H1 (cell line): Measurements from ENCODE around the gene SNX19. TPM values are rescaled to one million over a fixed set of nuclear protein-coding genes. Genes with fewer than 3 reads are reported as not detected.

Source experiments
- CTCF ChIA-PET: fragments of 300-600 bp; sonication (Branson Sonifier 250); formaldehyde crosslinking; loops from one replicate; lab custom pipeline; 2021; ENCODE audit not compliant: partially characterized antibody; lab: Charles Lee
- POLR2A ChIA-PET: fragments of 300-600 bp; sonication (Branson Sonifier 250); formaldehyde crosslinking; loops from one replicate; lab custom pipeline; 2021; ENCODE audit warnings: inconsistent platforms; ENCODE audit not compliant: partially characterized antibody; lab: Charles Lee
- DNase-seq, 2 experiments: peaks; one replicate each; pipeline versions ENCODE4 v3.0.0 to v3.0.0-alpha.2; 2010 to 2022; ENCODE audit warnings: low spot score in 2 of 2, low read depth in 1 of 2, mixed read lengths in 1 of 2
- FAIRE-seq: peaks from 2 replicates; lab custom pipeline; 2011; peaks lifted over from hg19 to GRCh38; lab: Jason Lieb, UNC
- H2AFZ ChIP-seq: 2 replicates; pipeline ENCODE4 v1.8.1; 2012; ENCODE audit warnings: low read length, inconsistent platforms
- H2AK5ac ChIP-seq: 2 replicates; pipeline ENCODE4 v1.6.1; 2013; ENCODE audit warnings: low read depth, low read length
- H2BK120ac ChIP-seq: replicated peaks from 2 replicates; pipeline ENCODE3; 2013; ENCODE audit warnings: low read depth, low read length, inconsistent platforms
- H2BK12ac ChIP-seq: 2 replicates; pipeline ENCODE4 v1.6.1; 2013; ENCODE audit warnings: low read depth, low read length
- H2BK15ac ChIP-seq: 2 replicates; pipeline ENCODE4 v1.6.1; 2013; ENCODE audit warnings: low read length
- H2BK20ac ChIP-seq: 2 replicates; pipeline ENCODE4 v1.6.1; 2013; ENCODE audit warnings: low read length
- H2BK5ac ChIP-seq: 2 replicates; pipeline ENCODE4 v1.6.1; 2013; ENCODE audit warnings: low read depth, low read length
- H3K14ac ChIP-seq: 2 replicates; pipeline ENCODE4 v1.6.1; 2013; ENCODE audit warnings: inconsistent platforms; ENCODE audit not compliant: insufficient read length
- H3K18ac ChIP-seq: 2 replicates; pipeline ENCODE4 v1.6.1; 2013; ENCODE audit warnings: low read length; ENCODE audit errors: extremely low read depth
- H3K23ac ChIP-seq: 2 replicates; pipeline ENCODE4 v1.6.1; 2013; ENCODE audit warnings: inconsistent platforms; ENCODE audit not compliant: insufficient read length
- H3K23me2 ChIP-seq: 2 replicates; pipeline ENCODE4 v1.6.1; 2013; ENCODE audit warnings: low read depth, low read length
- H3K27ac ChIP-seq: 2 replicates; pipeline ENCODE4 v1.6.1; 2011; ENCODE audit warnings: low read depth, low read length, inconsistent platforms
- H3K27me3 ChIP-seq, 4 experiments: replicated peaks in 1 of 4; 1 replicate in 1 of 4; 2 replicates in 3 of 4; pipeline versions ENCODE4 v1.6.1 to v1.8.1; 2011 to 2013; ENCODE audit warnings: low read length in 3 of 4, mild to moderate bottlenecking in 3 of 4, inconsistent platforms in 2 of 4, mixed read lengths in 2 of 4, moderate library complexity in 1 of 4; ENCODE audit not compliant: control insufficient read depth in 3 of 4, insufficient read depth in 3 of 4; ENCODE audit errors: extremely low read depth in 1 of 4
- H3K36me3 ChIP-seq, 4 experiments: 2 replicates each; pipeline versions ENCODE4 v1.6.1 to v1.8.1; 2011 to 2013; ENCODE audit warnings: mild to moderate bottlenecking in 4 of 4, low read length in 3 of 4, moderate library complexity in 2 of 4, control low read depth in 1 of 4, inconsistent platforms in 1 of 4; ENCODE audit not compliant: insufficient read depth in 4 of 4, control insufficient read depth in 2 of 4
- H3K4ac ChIP-seq: replicated peaks from 2 replicates; pipeline ENCODE3; 2013; ENCODE audit warnings: low read length, low read depth, mixed read lengths, inconsistent platforms; ENCODE audit not compliant: insufficient read length
- H3K4me1 ChIP-seq, 4 experiments: replicated peaks in 1 of 4; 1 replicate in 1 of 4; 2 replicates in 3 of 4; pipeline versions ENCODE4 v1.6.1 to v1.8.1; 2011 to 2013; ENCODE audit warnings: low read length in 3 of 4, inconsistent platforms in 2 of 4, mixed read lengths in 1 of 4; ENCODE audit not compliant: insufficient read depth in 4 of 4, control insufficient read depth in 3 of 4
- H3K4me2 ChIP-seq, 2 experiments: 2 replicates each; pipeline versions ENCODE4 v1.6.1 to v1.8.1; 2011 to 2013; ENCODE audit warnings: low read depth in 2 of 2, low read length in 2 of 2, control low read depth in 1 of 2, inconsistent platforms in 1 of 2, mild to moderate bottlenecking in 1 of 2; ENCODE audit not compliant: insufficient read depth in 1 of 2
- H3K4me3 ChIP-seq, 4 experiments: fragments of 200-600, 300-600 bp in 1 of 4; sonication (generic), shearing (Covaris generic), sonication (Bioruptor Twin) in 1 of 4; 2 replicates each; pipeline versions ENCODE4 v1.5.1 to v1.8.1; 2011 to 2016; ENCODE audit warnings: low read length in 4 of 4, low read depth in 3 of 4, control low read depth in 2 of 4, inconsistent platforms in 2 of 4, mild to moderate bottlenecking in 2 of 4, mixed read lengths in 1 of 4, moderate library complexity in 1 of 4; ENCODE audit not compliant: insufficient read depth in 2 of 4; ENCODE audit errors: extremely low read depth in 1 of 4
- H3K56ac ChIP-seq: replicated peaks from 2 replicates; pipeline ENCODE3; 2013; ENCODE audit warnings: low read depth, mild to moderate bottlenecking, mixed read lengths, low read length, inconsistent platforms; ENCODE audit not compliant: insufficient read length
- H3K79me1 ChIP-seq: 2 replicates; pipeline ENCODE4 v1.6.1; 2013; ENCODE audit warnings: low read depth, low read length, control low read depth
- H3K79me2 ChIP-seq, 2 experiments: 2 replicates each; pipeline versions ENCODE4 v1.6.1 to v1.8.1; 2012 to 2013; ENCODE audit warnings: low read length in 2 of 2, mild to moderate bottlenecking in 2 of 2, inconsistent platforms in 1 of 2; ENCODE audit not compliant: insufficient read depth in 2 of 2, control insufficient read depth in 1 of 2
- H3K9ac ChIP-seq, 4 experiments: replicated peaks in 1 of 4; 1 replicate in 1 of 4; 2 replicates in 3 of 4; pipeline versions ENCODE4 v1.6.1 to v1.8.1; 2011 to 2013; ENCODE audit warnings: low read depth in 3 of 4, low read length in 3 of 4, control low read depth in 2 of 4, mild to moderate bottlenecking in 2 of 4, moderate library complexity in 2 of 4, inconsistent platforms in 1 of 4; ENCODE audit errors: extremely low read depth in 1 of 4
- H3K9me3 ChIP-seq, 2 experiments: 2 replicates each; pipeline versions ENCODE4 v1.6.1 to v1.8.1; 2012 to 2013; ENCODE audit warnings: mild to moderate bottlenecking in 2 of 2, moderate library complexity in 2 of 2, control low read depth in 1 of 2, inconsistent platforms in 1 of 2, low read depth in 1 of 2, low read length in 1 of 2, mixed read lengths in 1 of 2; ENCODE audit not compliant: insufficient read depth in 2 of 2
- H4K20me1 ChIP-seq, 2 experiments: replicated peaks in 1 of 2; 2 replicates each; pipeline versions ENCODE3 to v1.8.1; 2011 to 2013; ENCODE audit warnings: inconsistent platforms in 2 of 2, low read length in 2 of 2, mild to moderate bottlenecking in 1 of 2; ENCODE audit not compliant: insufficient read depth in 2 of 2, control insufficient read depth in 1 of 2
- H4K5ac ChIP-seq: 2 replicates; pipeline ENCODE4 v1.6.1; 2013; ENCODE audit warnings: low read length, low read depth, mixed read lengths, inconsistent platforms; ENCODE audit not compliant: insufficient read length
- H4K8ac ChIP-seq: 2 replicates; pipeline ENCODE4 v1.8.0; 2013; ENCODE audit warnings: mild to moderate bottlenecking, moderate library complexity, low read length, inconsistent platforms; ENCODE audit not compliant: insufficient read depth; ENCODE audit errors: extremely low read depth
- H4K91ac ChIP-seq: replicated peaks from 2 replicates; pipeline ENCODE3; 2013; ENCODE audit warnings: low read length, mixed read lengths, inconsistent platforms; ENCODE audit not compliant: insufficient read length
- ATF3 ChIP-seq: IDR thresholded peaks from 2 replicates; pipeline ENCODE4 v1.6.1; 2011; ENCODE audit warnings: low read depth, mild to moderate bottlenecking, low read length; ENCODE audit not compliant: insufficient read depth
- BCL11A ChIP-seq, 2 experiments: IDR thresholded peaks; one replicate each; pipeline ENCODE4 v1.6.1; 2011; ENCODE audit warnings: low read depth in 2 of 2, low read length in 2 of 2, mild to moderate bottlenecking in 2 of 2
- BRCA1 ChIP-seq: IDR thresholded peaks from 2 replicates; pipeline ENCODE4 v1.6.1; 2012; ENCODE audit warnings: low read depth, low read length, improper control_type of control experiment
- CBX8 ChIP-seq: fragments of 300-800, 300-1000 bp; sonication (generic); IDR thresholded peaks from 2 replicates; pipeline ENCODE4 v1.7.1; 2016; ENCODE audit warnings: low read depth, low read length, borderline replicate concordance
- CTBP2 ChIP-seq: IDR thresholded peaks from 2 replicates; pipeline ENCODE4 v1.7.0; 2011; ENCODE audit warnings: borderline replicate concordance, mild to moderate bottlenecking, moderate library complexity, mixed read lengths, low read length; ENCODE audit not compliant: insufficient read depth, insufficient read length
- KDM1A ChIP-seq: fragments of 200-600, 300-600 bp; sonication (generic); IDR thresholded peaks from 2 replicates; pipeline ENCODE4 v1.7.1; 2016; ENCODE audit warnings: mild to moderate bottlenecking, low read length, borderline replicate concordance
- KDM5A ChIP-seq: fragments of 200-600 bp; IDR thresholded peaks from 2 replicates; pipeline ENCODE4 v1.7.1; 2012; ENCODE audit warnings: mild to moderate bottlenecking, low read length, inconsistent platforms, mixed read lengths
- NRF1 ChIP-seq: IDR thresholded peaks from 2 replicates; pipeline ENCODE4 v1.6.1; 2011; ENCODE audit warnings: mild to moderate bottlenecking, low read depth, low read length, improper control_type of control experiment
- POLR2AphosphoS5 ChIP-seq: IDR thresholded peaks from 2 replicates; pipeline ENCODE4 v1.6.1; 2011; ENCODE audit warnings: low read depth, low read length
- RBBP5 ChIP-seq: IDR thresholded peaks from 2 replicates; pipeline ENCODE4 v1.7.1; 2012; ENCODE audit warnings: low read depth, mild to moderate bottlenecking, inconsistent platforms, low read length, moderate library complexity, borderline replicate concordance
- SAP30 ChIP-seq: fragments of 300-600 bp; sonication (generic); IDR thresholded peaks from 2 replicates; pipeline ENCODE4 v1.7.1; 2012; ENCODE audit warnings: low read length, moderate library complexity, mild to moderate bottlenecking, inconsistent platforms; ENCODE audit not compliant: insufficient read depth, insufficient replicate concordance
- TAF1 ChIP-seq: IDR thresholded peaks from 2 replicates; pipeline ENCODE4 v1.6.1; 2011; ENCODE audit warnings: mild to moderate bottlenecking, low read depth, low read length
- TCF12 ChIP-seq: IDR thresholded peaks from 2 replicates; pipeline ENCODE4 v1.6.1; 2011; ENCODE audit warnings: low read depth, mild to moderate bottlenecking, low read length
- WGBS, 2 experiments: shearing (Covaris generic) in 1 of 2; methylation state at CpG; one replicate each; pipeline versions ENCODE4 v1.1.6 to v1.1.7; 2013 to 2015; ENCODE audit warnings: low lambda C conversion rate in 2 of 2, mixed read lengths in 2 of 2, inconsistent platforms in 1 of 2, low coverage in 1 of 2, missing lambda C conversion rate in 1 of 2; ENCODE audit not compliant: insufficient replicate concordance in 2 of 2, insufficient coverage in 1 of 2, insufficient read length in 1 of 2; ENCODE audit errors: extremely low coverage in 1 of 2, missing lambda C conversion rate in 1 of 2; 5-methylcytosine and 5-hydroxymethylcytosine counted together
- polyA plus RNA-seq, 7 experiments: library from polyadenylated mRNA; depleted of rRNA in 3 of 7; stranded (reverse) in 5 of 7; unstranded in 2 of 7; fragments of >200 nt in 5 of 7; fragments of 200-250 nt in 2 of 7; gene quantifications; 1 replicate in 5 of 7; 2 replicates in 1 of 7; 4 replicates in 1 of 7; pipeline versions ENCODE4 v1.2.1 to v1.2.3, GENCODE V29; 2011 to 2013; ENCODE audit warnings: missing spikeins in 2 of 7, mixed read lengths in 2 of 7
- total RNA-seq: library from RNA; stranded (reverse); fragmentation: NEBNext Ultra II Directional; extraction: Animal tissue kit (Norgen Biotek cat#: 25700); gene quantifications from 2 replicates; pipeline ENCODE4 v1.2.1, GENCODE V29; 2021
- TF ChIP-seq, protein P1 (sequence below): IDR thresholded peaks from 2 replicates; pipeline ENCODE4 v1.6.1; 2012; ENCODE audit warnings: inconsistent platforms

The SNX19 gene
- total and polyA plus RNA-seq, 2 of the 8 experiments (the other 6 are each of a cell fraction or from before 2014, with no cell fraction given) = 15.0 to 25.2 TPM

DNA sequence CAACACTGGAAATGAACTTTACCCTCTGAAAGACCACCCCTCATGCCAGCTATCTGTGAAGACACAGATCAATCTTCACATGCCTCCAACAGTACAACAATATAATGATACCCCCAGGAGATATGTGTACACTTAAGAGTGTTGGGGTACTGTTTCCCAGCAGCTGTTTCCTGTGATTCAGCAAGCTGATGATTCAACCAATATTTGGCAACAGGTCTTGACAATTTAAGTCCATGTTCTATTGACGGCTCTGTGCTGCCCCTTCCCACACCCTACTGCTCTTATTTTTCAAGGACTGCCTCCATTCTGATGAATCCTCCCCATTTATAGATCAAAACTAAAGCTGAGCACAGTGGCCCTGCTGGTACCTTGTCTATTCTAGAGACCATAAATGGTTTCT, 6.6 kb downstream of the SNX19 start:
- no peak overlapping the region for H2AK5ac ChIP-seq
- no peak overlapping the region for H3K56ac ChIP-seq
- no peak overlapping the region for H2BK20ac ChIP-seq
- no peaks in the 10 kb centered on the region for H3K4me1 ChIP-seq
- no peak overlapping the region for H4K91ac ChIP-seq
- H3K79me1 ChIP-seq = no peaks in the 10 kb centered on the region
- CTCF ChIA-PET = interaction anchor here (0.5 to 1.3 kb wide), 3 partner anchors 22 to 474 kb away, joined by 3 read pairs; no protein-coding TSS in a partner anchor
- no peak overlapping the region for H3K27ac ChIP-seq
- 80% methylated on average over 1 of the region's 1 CpG; no CpG with 5 or more reads in 1 of the 2 experiments for WGBS, 2 experiments
- H4K8ac ChIP-seq = no peak overlapping the region
- no peak overlapping the region for H3K9ac ChIP-seq
- no peaks in the 10 kb centered on the region; a peak in 1 of 4 replicates for H3K79me2 ChIP-seq
- FAIRE-seq (no peak), DNase-seq (no peak)
- H3K4me2 ChIP-seq = no peak overlapping the region
- no peaks in the 10 kb centered on the region for H3K27me3 ChIP-seq
- H3K36me3 ChIP-seq = peaks cover 3 to 43% (median 35%) of the 10 kb centered on the region in 4 experiments; a peak in 7 of 8 replicates
- no peak overlapping the region for H3K23ac ChIP-seq
- H3K4me3 ChIP-seq = no peak overlapping the region
- H2AFZ ChIP-seq = no peak overlapping the region
- POLR2A ChIA-PET = no interaction called here
- no peaks in the 10 kb centered on the region for H3K23me2 ChIP-seq
- H4K20me1 ChIP-seq = peaks cover 0 to 3% of the 10 kb centered on the region in 2 experiments
- no peak overlapping the region for H4K5ac ChIP-seq
- no peak overlapping the region for H2BK12ac ChIP-seq
- H2BK120ac ChIP-seq = no peak overlapping the region
- H3K9me3 ChIP-seq = no peaks in the 10 kb centered on the region
- no peak overlapping the region for H3K18ac ChIP-seq
- H3K14ac ChIP-seq = no peak overlapping the region
- H2BK5ac ChIP-seq = no peak overlapping the region
- H2BK15ac ChIP-seq = no peak overlapping the region
- H3K4ac ChIP-seq = no peak overlapping the region
- TF ChIP-seq, protein P1, sequence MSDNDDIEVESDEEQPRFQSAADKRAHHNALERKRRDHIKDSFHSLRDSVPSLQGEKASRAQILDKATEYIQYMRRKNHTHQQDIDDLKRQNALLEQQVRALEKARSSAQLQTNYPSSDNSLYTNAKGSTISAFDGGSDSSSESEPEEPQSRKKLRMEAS = no peak
- TF ChIP-seq SAP30 (no peak), BRCA1 (no peak), NRF1 (no peak), ATF3 (no peak), TAF1 (no peak), CTBP2 (no peak), CBX8 (no peak), POLR2AphosphoS5 (no peak), RBBP5 (no peak), KDM5A (no peak), TCF12 (no peak), KDM1A (no peak), BCL11A (IDR thresholded peaks at IDR 0.05; ENCODE audit: low read depth in 2 of 2, low read length in 2 of 2) (no peak)
